Measurements from ENCODE around the gene COL4A2. TPM values are rescaled to one million over a fixed set of nuclear protein-coding genes. Genes with fewer than 3 reads are reported as not detected.

COL4A2 gene
- polyA plus RNA-seq, 1 donor (not counting 4 experiments of a cell fraction or from before 2014, with no cell fraction given) = 30.7 TPM

- Histone ChIP-seq H2AFZ (ENCODE audit: control insufficient read depth, low read length) (no peak overlapping the region), H3K4me2 (ENCODE audit: control insufficient read depth, extremely low read depth, insufficient read depth, low read depth, low read length) (no peak overlapping the region), H3K79me2 (ENCODE audit: control insufficient read depth, insufficient read depth, low read length) (no peaks in the 10 kb centered on the region), H4K20me1 (ENCODE audit: control insufficient read depth, extremely low read depth, insufficient read depth, low read length) (no peaks in the 10 kb centered on the region), H3K27ac (ENCODE audit: control insufficient read depth, insufficient read depth, low read length) (no peak overlapping the region), H3K9ac (ENCODE audit: control insufficient read depth, extremely low read depth, insufficient read depth, low read length) (no peak overlapping the region), H3K4me3 (ENCODE audit: control insufficient read depth in 2 of 3, extremely low read depth in 1 of 3, insufficient read depth in 2 of 3, low read depth in 1 of 3, low read length in 3 of 3) (no peak overlapping the region), H3K4me1 (ENCODE audit: control insufficient read depth, extremely low read depth, insufficient read depth, low read length) (peaks cover 8% of the 10 kb centered on the region), H3K36me3 (ENCODE audit: control insufficient read depth in 2 of 2, extremely low read depth in 1 of 2, insufficient read depth in 2 of 2, low read length in 2 of 2) (peaks cover 12 to 20% of the 10 kb centered on the region in 2 experiments), H3K9me3 (ENCODE audit: control insufficient read depth, low read depth, low read length) (no peaks in the 10 kb centered on the region), H3K9me1 (ENCODE audit: control insufficient read depth, extremely low read depth, insufficient read depth, low read length) (no peaks in the 10 kb centered on the region), H3K27me3 (ENCODE audit: control insufficient read depth, extremely low read depth, insufficient read depth, low read length) (no peaks in the 10 kb centered on the region)
- FAIRE-seq (peak; percentile 84), DNase-seq (ENCODE audit: low read depth, low spot score) (peak; percentile 55)
- no peak for TF ChIP-seq EZH2 (IDR thresholded peaks at IDR 0.05; ENCODE audit: low read length)
- TF ChIP-seq CTCF (optimal IDR thresholded peaks at IDR 0.05 in 1 of 3, IDR thresholded peaks at IDR 0.05 in 1 of 3, conservative IDR thresholded peaks at IDR 0.05 in 1 of 3; ENCODE audit: extremely low read depth in 1 of 3, insufficient read depth in 2 of 3, low read length in 3 of 3) = no peak
- dilution Hi-C loops (cut with MboI; ENCODE audit: extremely low pct_ligation_motif_present, low sequenced_read_pairs) = no loop called here
Observed at GRCh38 chr13:110430391-110431336, 123.6 kb downstream of the COL4A2 start.

- no peak for FAIRE-seq
Observed at GRCh38 chr13:110431425-110432294, 124.6 kb downstream of the COL4A2 start.

More at GRCh38 chr13:110431425-110432294, 124.6 kb downstream of the COL4A2 start:
- TF ChIP-seq EZH2 (IDR thresholded peaks at IDR 0.05; ENCODE audit: low read length) (no peak), CTCF (optimal IDR thresholded peaks at IDR 0.05 in 1 of 3, IDR thresholded peaks at IDR 0.05 in 1 of 3, conservative IDR thresholded peaks at IDR 0.05 in 1 of 3; ENCODE audit: extremely low read depth in 1 of 3, insufficient read depth in 2 of 3, low read length in 3 of 3) (no peak)
- Histone ChIP-seq H4K20me1 (ENCODE audit: control insufficient read depth, extremely low read depth, insufficient read depth, low read length) (no peaks in the 10 kb centered on the region), H3K4me3 (ENCODE audit: control insufficient read depth in 2 of 3, extremely low read depth in 1 of 3, insufficient read depth in 2 of 3, low read depth in 1 of 3, low read length in 3 of 3) (no peak overlapping the region), H3K36me3 (ENCODE audit: control insufficient read depth in 2 of 2, extremely low read depth in 1 of 2, insufficient read depth in 2 of 2, low read length in 2 of 2) (peaks cover 11 to 24% of the 10 kb centered on the region in 2 experiments), H3K9ac (ENCODE audit: control insufficient read depth, extremely low read depth, insufficient read depth, low read length) (no peak overlapping the region), H3K79me2 (ENCODE audit: control insufficient read depth, insufficient read depth, low read length) (no peaks in the 10 kb centered on the region), H2AFZ (ENCODE audit: control insufficient read depth, low read length) (no peak overlapping the region), H3K4me1 (ENCODE audit: control insufficient read depth, extremely low read depth, insufficient read depth, low read length) (peaks cover 8% of the 10 kb centered on the region), H3K27me3 (ENCODE audit: control insufficient read depth, extremely low read depth, insufficient read depth, low read length) (no peaks in the 10 kb centered on the region), H3K27ac (ENCODE audit: control insufficient read depth, insufficient read depth, low read length) (no peak overlapping the region), H3K9me1 (ENCODE audit: control insufficient read depth, extremely low read depth, insufficient read depth, low read length) (no peaks in the 10 kb centered on the region), H3K9me3 (ENCODE audit: control insufficient read depth, low read depth, low read length) (no peaks in the 10 kb centered on the region), H3K4me2 (ENCODE audit: control insufficient read depth, extremely low read depth, insufficient read depth, low read depth, low read length) (no peak overlapping the region)
- dilution Hi-C loops (cut with MboI; ENCODE audit: extremely low pct_ligation_motif_present, low sequenced_read_pairs) = no loop called here
- no peak for DNase-seq (ENCODE audit: low read depth, low spot score)

Measured in keratinocyte (primary cell).